ENCODE results near the gene TJAP1.

DNA sequence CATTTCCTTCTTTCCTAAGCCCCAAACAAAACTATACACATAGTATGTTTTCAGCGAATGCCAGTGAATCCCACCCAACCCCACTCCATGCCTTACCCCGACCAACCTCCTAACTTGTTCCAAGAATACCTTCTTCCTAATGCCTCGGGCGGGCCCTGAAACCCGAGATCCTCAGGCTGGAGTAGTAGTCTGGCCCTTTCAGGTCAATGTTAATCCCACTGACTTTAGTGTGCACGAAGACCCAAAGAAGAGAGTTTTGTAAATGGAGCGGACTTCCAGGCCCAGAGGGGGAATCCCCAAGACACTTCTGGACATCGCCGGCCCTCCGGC is 39.0 kb downstream of the TJAP1 start:
- TF ChIP-seq, protein P1, sequence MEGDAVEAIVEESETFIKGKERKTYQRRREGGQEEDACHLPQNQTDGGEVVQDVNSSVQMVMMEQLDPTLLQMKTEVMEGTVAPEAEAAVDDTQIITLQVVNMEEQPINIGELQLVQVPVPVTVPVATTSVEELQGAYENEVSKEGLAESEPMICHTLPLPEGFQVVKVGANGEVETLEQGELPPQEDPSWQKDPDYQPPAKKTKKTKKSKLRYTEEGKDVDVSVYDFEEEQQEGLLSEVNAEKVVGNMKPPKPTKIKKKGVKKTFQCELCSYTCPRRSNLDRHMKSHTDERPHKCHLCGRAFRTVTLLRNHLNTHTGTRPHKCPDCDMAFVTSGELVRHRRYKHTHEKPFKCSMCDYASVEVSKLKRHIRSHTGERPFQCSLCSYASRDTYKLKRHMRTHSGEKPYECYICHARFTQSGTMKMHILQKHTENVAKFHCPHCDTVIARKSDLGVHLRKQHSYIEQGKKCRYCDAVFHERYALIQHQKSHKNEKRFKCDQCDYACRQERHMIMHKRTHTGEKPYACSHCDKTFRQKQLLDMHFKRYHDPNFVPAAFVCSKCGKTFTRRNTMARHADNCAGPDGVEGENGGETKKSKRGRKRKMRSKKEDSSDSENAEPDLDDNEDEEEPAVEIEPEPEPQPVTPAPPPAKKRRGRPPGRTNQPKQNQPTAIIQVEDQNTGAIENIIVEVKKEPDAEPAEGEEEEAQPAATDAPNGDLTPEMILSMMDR (IDR thresholded peaks at IDR 0.05; ENCODE audit: insufficient read depth, low read length) = no peak
- no peak for TF ChIP-seq POLR2AphosphoS5 (IDR thresholded peaks at IDR 0.05; ENCODE audit: low read depth)
- TF ChIP-seq, protein P2, sequence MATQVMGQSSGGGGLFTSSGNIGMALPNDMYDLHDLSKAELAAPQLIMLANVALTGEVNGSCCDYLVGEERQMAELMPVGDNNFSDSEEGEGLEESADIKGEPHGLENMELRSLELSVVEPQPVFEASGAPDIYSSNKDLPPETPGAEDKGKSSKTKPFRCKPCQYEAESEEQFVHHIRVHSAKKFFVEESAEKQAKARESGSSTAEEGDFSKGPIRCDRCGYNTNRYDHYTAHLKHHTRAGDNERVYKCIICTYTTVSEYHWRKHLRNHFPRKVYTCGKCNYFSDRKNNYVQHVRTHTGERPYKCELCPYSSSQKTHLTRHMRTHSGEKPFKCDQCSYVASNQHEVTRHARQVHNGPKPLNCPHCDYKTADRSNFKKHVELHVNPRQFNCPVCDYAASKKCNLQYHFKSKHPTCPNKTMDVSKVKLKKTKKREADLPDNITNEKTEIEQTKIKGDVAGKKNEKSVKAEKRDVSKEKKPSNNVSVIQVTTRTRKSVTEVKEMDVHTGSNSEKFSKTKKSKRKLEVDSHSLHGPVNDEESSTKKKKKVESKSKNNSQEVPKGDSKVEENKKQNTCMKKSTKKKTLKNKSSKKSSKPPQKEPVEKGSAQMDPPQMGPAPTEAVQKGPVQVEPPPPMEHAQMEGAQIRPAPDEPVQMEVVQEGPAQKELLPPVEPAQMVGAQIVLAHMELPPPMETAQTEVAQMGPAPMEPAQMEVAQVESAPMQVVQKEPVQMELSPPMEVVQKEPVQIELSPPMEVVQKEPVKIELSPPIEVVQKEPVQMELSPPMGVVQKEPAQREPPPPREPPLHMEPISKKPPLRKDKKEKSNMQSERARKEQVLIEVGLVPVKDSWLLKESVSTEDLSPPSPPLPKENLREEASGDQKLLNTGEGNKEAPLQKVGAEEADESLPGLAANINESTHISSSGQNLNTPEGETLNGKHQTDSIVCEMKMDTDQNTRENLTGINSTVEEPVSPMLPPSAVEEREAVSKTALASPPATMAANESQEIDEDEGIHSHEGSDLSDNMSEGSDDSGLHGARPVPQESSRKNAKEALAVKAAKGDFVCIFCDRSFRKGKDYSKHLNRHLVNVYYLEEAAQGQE (IDR thresholded peaks at IDR 0.05; ENCODE audit: insufficient replicate concordance, low read depth) = no peak

All from HL-60 (cell line).